AG04449 (cell line): ENCODE data around the gene ZNF3.

ENCODE experiments used
- CTCF ChIA-PET: fragments of 350-600 bp; formaldehyde crosslinking; extraction: SDS; loops from one replicate; lab custom pipeline; 2021; ENCODE audit warnings: antibody characterized with exemption; lab: Yijun Ruan, JAX
- POLR2A ChIA-PET: fragments of 400-600, 350-600 bp; formaldehyde crosslinking; extraction: SDS; loops from one replicate; lab custom pipeline; 2020; ENCODE audit warnings: antibody characterized with exemption, inconsistent platforms; lab: Yijun Ruan, JAX
- DNase-seq: peaks from one replicate; pipeline ENCODE4 v3.0.0-alpha.2; 2010; ENCODE audit warnings: low read depth, low spot score
- H3K4me3 ChIP-seq: 2 replicates; pipeline ENCODE4 v1.5.1; 2011; ENCODE audit warnings: low read depth, mild to moderate bottlenecking, control low read depth, low read length
- TF ChIP-seq, protein P1 (sequence below): IDR thresholded peaks from one replicate; pipeline ENCODE4 v1.5.1; 2011; ENCODE audit warnings: mild to moderate bottlenecking, moderate library complexity, low read length, control low read depth, inconsistent platforms; ENCODE audit not compliant: insufficient read depth; ENCODE audit errors: missing control alignments

The ZNF3 gene

DNA sequence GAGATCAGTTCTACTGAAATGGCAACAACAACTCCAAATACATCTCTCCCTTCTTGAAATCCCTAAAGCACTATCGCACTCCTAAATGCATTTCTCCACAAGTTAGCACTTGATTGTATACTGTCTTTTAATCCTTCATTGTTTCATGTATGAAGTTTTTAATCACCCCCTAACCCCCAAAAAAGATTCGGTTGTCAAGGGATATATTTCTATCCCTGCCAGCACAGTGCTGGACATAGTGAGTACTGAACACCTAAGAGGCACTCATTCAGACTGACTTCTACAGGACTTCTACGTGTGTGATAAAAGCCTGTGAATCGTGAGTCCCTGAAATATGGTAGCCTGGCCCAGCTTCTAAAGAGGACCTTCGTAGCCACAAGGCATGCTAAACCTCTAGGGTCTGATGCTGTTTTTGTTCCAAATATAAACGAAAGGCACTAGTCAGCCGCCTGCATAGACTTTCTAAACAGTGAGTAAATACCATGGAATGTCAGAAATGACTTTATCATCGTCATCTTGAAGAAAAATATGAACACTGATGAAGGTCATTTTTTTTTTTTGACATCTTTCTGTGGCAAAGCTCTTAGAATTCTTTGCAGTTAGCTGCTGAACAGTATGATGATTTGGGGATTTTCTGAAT is 46.5 kb downstream of the ZNF3 start:
- peak; percentile 97 for DNase-seq
- ChIA-PET POLR2A (interaction anchor here (0.6 to 1.6 kb wide), 3 partner anchors 19 to 394 kb away, joined by 3 to 5 read pairs (median 3); partner anchors contain the start of genes AP4M1, MCM7 and ZCWPW1), CTCF (interaction anchor here (0.9 to 1.4 kb wide), 5 partner anchors 18 to 56 kb away, joined by 3 to 7 read pairs (median 4); no protein-coding TSS in a partner anchor)

DNA sequence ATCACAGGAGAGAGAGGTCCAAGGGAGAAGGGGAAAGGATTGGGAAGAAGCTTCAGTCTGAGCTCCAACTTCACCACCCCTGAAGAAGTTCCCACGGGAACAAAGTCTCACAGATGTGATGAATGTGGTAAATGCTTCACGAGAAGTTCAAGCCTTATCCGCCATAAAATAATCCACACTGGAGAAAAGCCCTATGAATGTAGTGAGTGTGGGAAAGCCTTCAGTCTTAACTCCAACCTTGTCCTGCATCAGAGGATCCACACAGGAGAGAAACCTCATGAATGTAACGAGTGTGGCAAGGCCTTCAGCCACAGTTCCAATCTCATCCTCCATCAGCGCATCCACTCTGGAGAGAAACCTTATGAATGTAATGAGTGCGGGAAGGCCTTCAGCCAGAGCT is 48.0 kb downstream of the ZNF3 start:
- no peak for DNase-seq
- ChIA-PET CTCF (interaction anchor here (0.7 to 1.3 kb wide), 3 partner anchors 12 to 20 kb away, joined by 3 read pairs; no protein-coding TSS in a partner anchor), POLR2A (interaction anchor here (0.7 kb wide), 1 partner anchor 14 kb away, joined by 3 read pairs; no protein-coding TSS in a partner anchor)
- TF ChIP-seq, protein P1, sequence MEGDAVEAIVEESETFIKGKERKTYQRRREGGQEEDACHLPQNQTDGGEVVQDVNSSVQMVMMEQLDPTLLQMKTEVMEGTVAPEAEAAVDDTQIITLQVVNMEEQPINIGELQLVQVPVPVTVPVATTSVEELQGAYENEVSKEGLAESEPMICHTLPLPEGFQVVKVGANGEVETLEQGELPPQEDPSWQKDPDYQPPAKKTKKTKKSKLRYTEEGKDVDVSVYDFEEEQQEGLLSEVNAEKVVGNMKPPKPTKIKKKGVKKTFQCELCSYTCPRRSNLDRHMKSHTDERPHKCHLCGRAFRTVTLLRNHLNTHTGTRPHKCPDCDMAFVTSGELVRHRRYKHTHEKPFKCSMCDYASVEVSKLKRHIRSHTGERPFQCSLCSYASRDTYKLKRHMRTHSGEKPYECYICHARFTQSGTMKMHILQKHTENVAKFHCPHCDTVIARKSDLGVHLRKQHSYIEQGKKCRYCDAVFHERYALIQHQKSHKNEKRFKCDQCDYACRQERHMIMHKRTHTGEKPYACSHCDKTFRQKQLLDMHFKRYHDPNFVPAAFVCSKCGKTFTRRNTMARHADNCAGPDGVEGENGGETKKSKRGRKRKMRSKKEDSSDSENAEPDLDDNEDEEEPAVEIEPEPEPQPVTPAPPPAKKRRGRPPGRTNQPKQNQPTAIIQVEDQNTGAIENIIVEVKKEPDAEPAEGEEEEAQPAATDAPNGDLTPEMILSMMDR: no peak
- H3K4me3 ChIP-seq: no peak overlapping the region

More for the DNA sequence above, 46.5 kb downstream of the ZNF3 start:
- TF ChIP-seq, protein P1: no peak
- no peak overlapping the region for H3K4me3 ChIP-seq

DNA sequence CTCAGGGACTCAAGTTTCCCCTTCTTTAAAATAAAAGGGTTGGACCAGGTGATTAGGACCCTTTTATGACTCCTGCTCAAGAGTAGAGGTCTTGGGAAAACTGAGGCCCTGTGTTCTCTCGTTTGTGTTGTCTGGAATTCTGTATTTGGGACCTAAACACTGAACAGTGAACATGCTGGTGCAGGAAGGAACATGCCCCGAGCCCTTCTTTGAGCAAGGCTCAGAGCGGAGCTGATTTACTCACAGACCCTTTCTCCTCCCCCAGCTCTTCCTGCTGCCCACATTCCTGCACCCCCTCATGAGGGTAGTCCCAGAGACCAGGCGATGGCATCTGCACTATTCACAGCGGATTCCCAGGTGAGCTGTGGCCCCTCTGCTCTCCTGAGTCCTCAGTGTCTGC is 51.9 kb downstream of the ZNF3 start:
- TF ChIP-seq, protein P1: no peak
- no peak overlapping the region for H3K4me3 ChIP-seq
- no peak for DNase-seq
- POLR2A ChIA-PET: interaction anchor here (1.3 kb wide), 1 partner anchor 20 kb away, joined by 3 read pairs; the partner anchor contains the start of gene ZSCAN21
- CTCF ChIA-PET: interaction anchor here (0.9 to 3.4 kb wide), 4 partner anchors 9 to 116 kb away, joined by 3 to 18 read pairs (median 4); no protein-coding TSS in a partner anchor

DNA sequence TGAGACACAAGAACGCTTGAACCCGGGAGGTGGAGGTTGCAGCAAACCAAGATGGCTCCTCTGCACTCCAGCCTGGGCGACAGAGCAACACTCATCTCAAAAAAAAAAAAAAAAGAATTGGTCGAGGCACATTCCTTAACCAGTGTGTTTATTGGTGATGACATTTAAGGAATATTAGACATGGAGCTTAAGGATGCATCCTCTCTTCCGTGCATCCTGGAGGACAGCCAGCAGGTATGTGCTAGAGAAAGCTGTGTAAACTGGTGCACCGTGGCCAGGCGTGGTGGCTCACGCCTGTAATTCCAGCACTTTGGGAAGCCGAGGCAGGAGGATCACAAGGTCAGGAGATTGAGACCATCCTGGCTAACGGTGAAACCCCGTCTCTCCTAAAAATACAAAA is 54.3 kb downstream of the ZNF3 start:
- CTCF ChIA-PET: interaction anchor here (1.5 to 1.7 kb wide), 2 partner anchors 10 to 26 kb away, joined by 4 to 6 read pairs; no protein-coding TSS in a partner anchor
- TF ChIP-seq, protein P1: no peak
- no peak overlapping the region for H3K4me3 ChIP-seq
- POLR2A ChIA-PET: interaction anchor here (1.3 kb wide), 1 partner anchor 12 kb away, joined by 4 read pairs; the partner anchor contains the start of gene ZKSCAN1
- no peak for DNase-seq

DNA sequence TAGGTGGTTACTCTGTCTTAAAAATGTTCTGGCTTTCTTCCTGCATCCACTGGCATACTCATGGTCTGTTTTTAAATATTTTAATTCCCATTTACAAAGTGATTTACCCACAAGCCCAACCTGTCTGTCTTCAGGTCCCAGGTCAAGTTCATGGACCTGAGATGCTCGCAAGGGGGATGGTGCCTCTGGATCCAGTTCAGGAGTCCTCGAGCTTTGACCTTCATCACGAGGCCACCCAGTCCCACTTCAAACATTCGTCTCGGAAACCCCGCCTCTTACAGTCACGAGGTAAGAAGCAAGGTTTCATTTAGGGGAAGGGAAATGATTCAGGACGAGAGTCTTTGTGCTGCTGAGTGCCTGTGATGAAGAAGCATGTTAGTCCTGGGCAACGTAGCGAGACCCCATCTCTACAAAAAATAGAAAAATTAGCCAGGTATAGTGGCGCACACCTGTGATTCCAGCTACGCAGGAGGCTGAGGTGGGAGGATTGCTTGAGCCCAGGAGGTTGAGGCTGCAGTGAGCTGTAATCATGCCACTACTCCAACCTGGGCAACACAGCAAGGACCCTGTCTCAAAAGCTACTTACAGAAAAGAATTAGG is 57.4 kb downstream of the ZNF3 start:
- TF ChIP-seq, protein P1: no peak
- no peak for DNase-seq
- POLR2A ChIA-PET: no interaction called here
- CTCF ChIA-PET: no interaction called here
- H3K4me3 ChIP-seq: no peak overlapping the region

DNA sequence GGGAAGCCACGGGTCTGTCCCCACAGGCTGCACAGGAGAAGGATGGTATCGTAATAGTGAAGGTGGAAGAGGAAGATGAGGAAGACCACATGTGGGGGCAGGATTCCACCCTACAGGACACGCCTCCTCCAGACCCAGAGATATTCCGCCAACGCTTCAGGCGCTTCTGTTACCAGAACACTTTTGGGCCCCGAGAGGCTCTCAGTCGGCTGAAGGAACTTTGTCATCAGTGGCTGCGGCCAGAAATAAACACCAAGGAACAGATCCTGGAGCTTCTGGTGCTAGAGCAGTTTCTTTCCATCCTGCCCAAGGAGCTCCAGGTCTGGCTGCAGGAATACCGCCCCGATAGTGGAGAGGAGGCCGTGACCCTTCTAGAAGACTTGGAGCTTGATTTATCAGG is 58.0 kb downstream of the ZNF3 start:
- DNase-seq: no peak
- ChIA-PET CTCF (no interaction called here), POLR2A (no interaction called here)
- TF ChIP-seq, protein P1: no peak
- H3K4me3 ChIP-seq: no peak overlapping the region
